HFFc6 (cell line): ENCODE measurements around the gene FAM83E. TPM values are rescaled to one million over a fixed set of nuclear protein-coding genes. Genes with fewer than 3 reads are reported as not detected.
"Not testable (repeated sequence)": the region's sequence is repeated elsewhere in the genome, so short reads cannot be mapped to it uniquely, and the experiment has no call there.

Source experiments
- DNase-seq: peaks from one replicate; pipeline ENCODE4 v3.0.0-alpha.2; 2018
- H3K27ac Mint-ChIP-seq: 2 replicates; pipeline ENCODE4 v1.8.0; 2020; ENCODE audit warnings: mild to moderate bottlenecking, mixed read lengths
- H3K27me3 Mint-ChIP-seq: 2 replicates; pipeline ENCODE4 v1.8.0; 2021; ENCODE audit warnings: mild to moderate bottlenecking, moderate library complexity, mixed read lengths; ENCODE audit not compliant: insufficient read depth
- H3K36me3 Mint-ChIP-seq: 2 replicates; pipeline ENCODE4 v1.8.0; 2021; ENCODE audit warnings: low read depth, mixed read lengths
- H3K4me1 Mint-ChIP-seq: 2 replicates; pipeline ENCODE4 v1.8.0; 2020; ENCODE audit warnings: low read depth, mixed read lengths
- H3K4me3 Mint-ChIP-seq: 2 replicates; pipeline ENCODE4 v1.8.0; 2020; ENCODE audit warnings: mild to moderate bottlenecking, moderate library complexity, mixed read lengths
- H3K9me3 Mint-ChIP-seq: 2 replicates; pipeline ENCODE4 v1.8.0; 2020; ENCODE audit warnings: mild to moderate bottlenecking, mixed read lengths
- CTCF ChIP-seq: fragments of 200-600 bp; sonication (generic); IDR thresholded peaks from 2 replicates; pipeline ENCODE4 v1.5.0; 2021; ENCODE audit warnings: antibody characterized with exemption, mild to moderate bottlenecking
- total RNA-seq, 6 experiments: library from RNA; stranded (reverse); fragmentation: NEBNext Ultra II Directional; extraction: Animal tissue kit (Norgen Biotek cat#: 25700); gene quantifications; 2 replicates in 1 of 6; 3 replicates in 5 of 6; pipeline ENCODE4 v1.2.3, GENCODE V29; 2021

FAM83E gene
- total RNA-seq, 6 experiments from 2014 or later = 0.23 to 0.99 (median 0.54) TPM

- DNase-seq = no peak
- Mint-ChIP-seq H3K4me3 (peak overlapping the region; percentile 91), H3K9me3 (no peaks in the 10 kb centered on the region), H3K36me3 (no peaks in the 10 kb centered on the region), H3K27ac (peak overlapping the region; percentile 86), H3K27me3 (peaks cover 14% of the 10 kb centered on the region; the same call in 1 of the 2 replicates), H3K4me1 (peaks cover 57% of the 10 kb centered on the region)
- no peak for TF ChIP-seq CTCF
These were observed 20.5 kb upstream of the FAM83E start for GRCh38 chr19:48635263-48635965.

- Mint-ChIP-seq H3K36me3 (no peaks in the 10 kb centered on the region), H3K4me1 (peaks cover 52% of the 10 kb centered on the region), H3K4me3 (peak overlapping the region; percentile 72), H3K9me3 (no peaks in the 10 kb centered on the region), H3K27me3 (peaks cover 11% of the 10 kb centered on the region; the same call in 1 of the 2 replicates), H3K27ac (peak overlapping the region; percentile 86)
- TF ChIP-seq CTCF = no peak
- peak; percentile 87 for DNase-seq
These were observed 19.8 kb upstream of the FAM83E start for GRCh38 chr19:48634424-48635262.

GRCh38 chr19:48634036-48634342 lies 19.1 kb upstream of the FAM83E start:
- Mint-ChIP-seq H3K36me3 (no peaks in the 10 kb centered on the region), H3K27me3 (peaks cover 9% of the 10 kb centered on the region; the same call in 1 of the 2 replicates), H3K4me1 (peaks cover 51% of the 10 kb centered on the region), H3K9me3 (no peaks in the 10 kb centered on the region), H3K27ac (peak overlapping the region; percentile 86), H3K4me3 (peak overlapping the region; percentile 67)
- DNase-seq = no peak
- TF ChIP-seq CTCF = no peak

GRCh38 chr19:48633148-48634035 lies 18.5 kb upstream of the FAM83E start:
- Mint-ChIP-seq H3K9me3 (no peaks in the 10 kb centered on the region), H3K4me1 (peaks cover 47% of the 10 kb centered on the region), H3K27me3 (peaks cover 3% of the 10 kb centered on the region; the same call in 1 of the 2 replicates), H3K4me3 (peak overlapping the region; percentile 67; the same call in 1 of the 2 replicates), H3K36me3 (no peaks in the 10 kb centered on the region), H3K27ac (peak overlapping the region; percentile 51)
- no peak for DNase-seq
- TF ChIP-seq CTCF = no peak

GRCh38 chr19:48632692-48633147 lies 17.8 kb upstream of the FAM83E start:
- no peaks in the 10 kb centered on the region for H3K36me3 Mint-ChIP-seq
- peak; percentile 53 for DNase-seq
- H3K4me3 Mint-ChIP-seq = no peak overlapping the region
- H3K9me3 Mint-ChIP-seq = no peaks in the 10 kb centered on the region
- peaks cover 3% of the 10 kb centered on the region; the same call in 1 of the 2 replicates for H3K27me3 Mint-ChIP-seq
- peak overlapping the region; percentile 51 for H3K27ac Mint-ChIP-seq
- peaks cover 41% of the 10 kb centered on the region for H3K4me1 Mint-ChIP-seq
- TF ChIP-seq CTCF = no peak

GRCh38 chr19:48632286-48632685 lies 17.4 kb upstream of the FAM83E start:
- not testable (repeated sequence) for H3K4me3 Mint-ChIP-seq, H3K27me3 Mint-ChIP-seq, H3K36me3 Mint-ChIP-seq, DNase-seq, H3K9me3 Mint-ChIP-seq
- peaks cover 37% of the 10 kb centered on the region for H3K4me1 Mint-ChIP-seq
- peak overlapping the region; percentile 51 for H3K27ac Mint-ChIP-seq
